Sigmoid colon (tissue), 4 donors: ENCODE results near the gene KRTAP10-11.

Experiments
- EP300 ChIP-seq, 4 donors: sonication (generic); formaldehyde crosslinking; IDR thresholded peaks; one replicate each; pipeline ENCODE4 v1.6.1; 2017; ENCODE audit warnings: antibody characterized with exemption in 4 of 4
- POLR2AphosphoS5 ChIP-seq, 4 donors: sonication (generic); formaldehyde crosslinking; IDR thresholded peaks; one replicate each; pipeline ENCODE4 v1.6.1; 2017; ENCODE audit warnings: antibody characterized with exemption in 4 of 4
- TF ChIP-seq, protein P1 (sequence below), 4 experiments: fragments of 450-650 bp in 3 of 4; fragments of 200-600 bp in 1 of 4; IDR thresholded peaks; one replicate each; pipeline ENCODE4 v1.5.1; 2016 to 2019; ENCODE audit warnings: antibody characterized with exemption in 4 of 4, mild to moderate bottlenecking in 3 of 4, moderate library complexity in 2 of 4

DNA sequence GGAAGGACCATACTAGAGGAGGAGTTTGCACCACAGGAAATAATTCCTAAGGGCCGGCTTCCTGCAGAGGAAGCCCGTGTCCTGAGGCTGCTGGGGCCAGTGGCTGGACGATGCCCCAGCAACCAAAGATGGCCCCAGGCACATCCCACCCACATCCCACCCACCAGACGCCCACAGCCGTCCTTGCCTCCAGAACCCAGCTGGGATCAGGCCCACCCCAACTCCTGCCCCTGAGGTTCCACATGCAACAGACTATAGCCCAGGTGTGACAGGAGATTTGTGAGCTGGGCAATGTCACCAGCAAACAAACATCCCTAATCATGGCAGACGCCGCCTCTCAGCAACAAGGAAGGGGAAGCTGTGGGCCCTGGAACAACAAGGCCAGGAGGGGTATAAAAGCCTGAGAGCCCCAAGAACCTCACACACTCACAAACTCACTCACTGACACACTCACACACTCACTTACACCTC lies 19.5 kb upstream of the KRTAP10-11 start, which contains the start of gene KRTAP10-9:
- TF ChIP-seq, protein P1, sequence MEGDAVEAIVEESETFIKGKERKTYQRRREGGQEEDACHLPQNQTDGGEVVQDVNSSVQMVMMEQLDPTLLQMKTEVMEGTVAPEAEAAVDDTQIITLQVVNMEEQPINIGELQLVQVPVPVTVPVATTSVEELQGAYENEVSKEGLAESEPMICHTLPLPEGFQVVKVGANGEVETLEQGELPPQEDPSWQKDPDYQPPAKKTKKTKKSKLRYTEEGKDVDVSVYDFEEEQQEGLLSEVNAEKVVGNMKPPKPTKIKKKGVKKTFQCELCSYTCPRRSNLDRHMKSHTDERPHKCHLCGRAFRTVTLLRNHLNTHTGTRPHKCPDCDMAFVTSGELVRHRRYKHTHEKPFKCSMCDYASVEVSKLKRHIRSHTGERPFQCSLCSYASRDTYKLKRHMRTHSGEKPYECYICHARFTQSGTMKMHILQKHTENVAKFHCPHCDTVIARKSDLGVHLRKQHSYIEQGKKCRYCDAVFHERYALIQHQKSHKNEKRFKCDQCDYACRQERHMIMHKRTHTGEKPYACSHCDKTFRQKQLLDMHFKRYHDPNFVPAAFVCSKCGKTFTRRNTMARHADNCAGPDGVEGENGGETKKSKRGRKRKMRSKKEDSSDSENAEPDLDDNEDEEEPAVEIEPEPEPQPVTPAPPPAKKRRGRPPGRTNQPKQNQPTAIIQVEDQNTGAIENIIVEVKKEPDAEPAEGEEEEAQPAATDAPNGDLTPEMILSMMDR (IDR thresholded peaks at IDR 0.05) = no peak
- TF ChIP-seq EP300 (IDR thresholded peaks at IDR 0.05) (no peak), POLR2AphosphoS5 (IDR thresholded peaks at IDR 0.05) (no peak)
